Mucosa of rectum (tissue), 2 donors: ENCODE measurements around the gene VPS33B.
A peak's percentile ranks its signal among the peaks of the same experiment; 100 is the strongest.

Source experiments
- H3K27ac ChIP-seq, 2 donors: one replicate each; pipeline ENCODE4 v1.7.0; 2013; ENCODE audit warnings: inconsistent platforms in 2 of 2, low read depth in 2 of 2, low read length in 2 of 2
- H3K27me3 ChIP-seq, 2 donors: one replicate each; pipeline ENCODE4 v1.7.0; 2013; ENCODE audit warnings: low read length in 2 of 2; ENCODE audit not compliant: control insufficient read depth in 2 of 2, insufficient read depth in 2 of 2
- H3K36me3 ChIP-seq, 2 donors: one replicate each; pipeline ENCODE4 v1.7.0; 2013; ENCODE audit warnings: low read length in 2 of 2; ENCODE audit not compliant: control insufficient read depth in 2 of 2, insufficient read depth in 2 of 2
- H3K4me1 ChIP-seq, 2 donors: one replicate each; pipeline ENCODE4 v1.7.0; 2013; ENCODE audit warnings: low read length in 2 of 2, mild to moderate bottlenecking in 1 of 2; ENCODE audit not compliant: control insufficient read depth in 2 of 2, insufficient read depth in 2 of 2
- H3K4me3 ChIP-seq, 2 donors: one replicate each; pipeline ENCODE4 v1.7.0; 2013; ENCODE audit warnings: low read length in 2 of 2
- H3K9ac ChIP-seq, 2 donors: one replicate each; pipeline ENCODE4 v1.7.0; 2013; ENCODE audit warnings: low read length in 2 of 2, low read depth in 1 of 2, mild to moderate bottlenecking in 1 of 2
- H3K9me3 ChIP-seq, 2 donors: one replicate each; pipeline ENCODE4 v1.7.0; 2013; ENCODE audit warnings: low read length in 2 of 2; ENCODE audit not compliant: control insufficient read depth in 2 of 2
- donor health status: healthy.
- donor health status: Normal muscosa, but diverticular disease.

VPS33B gene

GRCh38 chr15:90962021-90962420, 60.4 kb downstream of the VPS33B start:
- H3K27me3 ChIP-seq: no peaks in the 10 kb centered on the region
- H3K36me3 ChIP-seq: peaks cover 33 to 51% of the 10 kb centered on the region in 2 donors
- H3K4me1 ChIP-seq: peaks cover 4 to 5% of the 10 kb centered on the region in 2 donors
- no peak overlapping the region for H3K9ac ChIP-seq
- H3K9me3 ChIP-seq: no peaks in the 10 kb centered on the region
- no peak overlapping the region for H3K4me3 ChIP-seq
- H3K27ac ChIP-seq: no peak overlapping the region

- H3K4me3 ChIP-seq: no peak overlapping the region
- H3K9ac ChIP-seq: no peak overlapping the region
- H3K4me1 ChIP-seq: peaks cover 14 to 15% of the 10 kb centered on the region in 2 donors
- no peaks in the 10 kb centered on the region for H3K27me3 ChIP-seq
- H3K27ac ChIP-seq: no peak overlapping the region
- H3K36me3 ChIP-seq: peaks cover 22 to 40% of the 10 kb centered on the region in 2 donors
- no peaks in the 10 kb centered on the region for H3K9me3 ChIP-seq
Measured at GRCh38 chr15:90960298-90961091, 61.9 kb downstream of the VPS33B start.

GRCh38 chr15:90959894-90960293, 62.5 kb downstream of the VPS33B start:
- no peaks in the 10 kb centered on the region for H3K27me3 ChIP-seq
- no peak overlapping the region for H3K4me3 ChIP-seq
- no peak overlapping the region for H3K27ac ChIP-seq
- H3K36me3 ChIP-seq: peaks cover 22 to 37% of the 10 kb centered on the region in 2 donors
- no peak overlapping the region for H3K9ac ChIP-seq
- H3K4me1 ChIP-seq: peaks cover 17 to 20% of the 10 kb centered on the region in 2 donors
- H3K9me3 ChIP-seq: no peaks in the 10 kb centered on the region

- Histone ChIP-seq H3K9ac (no peak overlapping the region), H3K4me1 (peaks cover 17 to 22% of the 10 kb centered on the region in 2 donors)
Measured at GRCh38 chr15:90959028-90959595, 63.3 kb downstream of the VPS33B start.

GRCh38 chr15:90957791-90958190, 64.6 kb downstream of the VPS33B start:
- Histone ChIP-seq H3K27ac (no peak overlapping the region), H3K9me3 (no peaks in the 10 kb centered on the region), H3K4me1 (peaks cover 17 to 22% of the 10 kb centered on the region in 2 donors), H3K36me3 (peaks cover 23 to 40% of the 10 kb centered on the region in 2 donors), H3K9ac (peak overlapping the region in 1 of 2 donors; percentile 99), H3K27me3 (no peaks in the 10 kb centered on the region), H3K4me3 (peak overlapping the region in 1 of 2 donors; percentile 68)

More at GRCh38 chr15:90959028-90959595, 63.3 kb downstream of the VPS33B start:
- H3K4me3 ChIP-seq: no peak overlapping the region
- no peaks in the 10 kb centered on the region for H3K27me3 ChIP-seq
- no peaks in the 10 kb centered on the region for H3K9me3 ChIP-seq
- peaks cover 22 to 36% of the 10 kb centered on the region in 2 donors for H3K36me3 ChIP-seq
- H3K27ac ChIP-seq: no peak overlapping the region

GRCh38 chr15:90957031-90957790, 65.2 kb downstream of the VPS33B start:
- Histone ChIP-seq H3K4me3 (peak overlapping the region; percentile 68 to 78), H3K9me3 (no peaks in the 10 kb centered on the region), H3K36me3 (peaks cover 22 to 37% of the 10 kb centered on the region in 2 donors), H3K9ac (peak overlapping the region in 1 of 2 donors; percentile 99), H3K27me3 (no peaks in the 10 kb centered on the region), H3K4me1 (peaks cover 17 to 22% of the 10 kb centered on the region in 2 donors), H3K27ac (no peak overlapping the region)

- Histone ChIP-seq H3K27me3 (no peaks in the 10 kb centered on the region), H3K9ac (peak overlapping the region; percentile 56 to 99), H3K4me3 (peak overlapping the region; percentile 63 to 78), H3K36me3 (peaks cover 23 to 37% of the 10 kb centered on the region in 2 donors), H3K9me3 (no peaks in the 10 kb centered on the region), H3K4me1 (peaks cover 17 to 22% of the 10 kb centered on the region in 2 donors), H3K27ac (peak overlapping the region; percentile 32 to 34)
Measured at GRCh38 chr15:90956274-90957030, 65.9 kb downstream of the VPS33B start.

- Histone ChIP-seq H3K4me3 (peak overlapping the region; percentile 88 to 92), H3K9me3 (no peaks in the 10 kb centered on the region), H3K27ac (peak overlapping the region; percentile 96 to 99), H3K9ac (peak overlapping the region; percentile 95 to 99), H3K4me1 (peaks cover 17 to 22% of the 10 kb centered on the region in 2 donors), H3K27me3 (no peaks in the 10 kb centered on the region), H3K36me3 (peaks cover 17 to 35% of the 10 kb centered on the region in 2 donors)
Measured at GRCh38 chr15:90955624-90956273, 66.6 kb downstream of the VPS33B start.
